K562 (cell line): ENCODE data around the gene IQCE. TPM values are rescaled to one million over a fixed set of nuclear protein-coding genes. Genes with fewer than 3 reads are reported as not detected.
A peak's percentile ranks its signal among the peaks of the same experiment; 100 is the strongest.

Source experiments
- ARNT ChIP-seq, 2 experiments: fragments of 450-650 bp; IDR thresholded peaks; 2 replicates each; pipeline ENCODE4 v1.6.1; 2016; ENCODE audit warnings: mild to moderate bottlenecking in 1 of 2
- CBX1 ChIP-seq: sonication (generic); IDR thresholded peaks from 2 replicates; pipeline ENCODE4 v1.6.1; 2016; ENCODE audit warnings: antibody characterized with exemption, low read depth, mild to moderate bottlenecking
- CREM ChIP-seq: IDR thresholded peaks from 2 replicates; pipeline ENCODE4 v1.6.1; 2014; ENCODE audit warnings: antibody characterized with exemption, low read depth
- CTBP1 ChIP-seq: fragments of 450-650 bp; IDR thresholded peaks from 2 replicates; pipeline ENCODE4 v1.6.1; 2016; ENCODE audit warnings: borderline replicate concordance
- DNMT1 ChIP-seq: fragments of 450-650 bp; IDR thresholded peaks from 2 replicates; pipeline ENCODE4 v1.6.1; 2016; ENCODE audit warnings: antibody characterized with exemption, mild to moderate bottlenecking
- KDM1A ChIP-seq, 2 experiments: fragments of 450-650 bp; IDR thresholded peaks; 2 replicates each; pipeline ENCODE4 v1.6.1; 2016; ENCODE audit warnings: mild to moderate bottlenecking in 2 of 2
- MED1 ChIP-seq: sonication (generic); formaldehyde crosslinking; IDR thresholded peaks from 2 replicates; pipeline ENCODE4 v1.8.1; 2023; ENCODE audit warnings: missing genetic modification reagents, borderline replicate concordance
- RBFOX2 ChIP-seq: fragments of 200-400 bp; formaldehyde crosslinking; IDR thresholded peaks from 2 replicates; pipeline ENCODE4 v1.6.1; 2017; ENCODE audit warnings: low read depth, mild to moderate bottlenecking, low read length, moderate library complexity
- TAF1 ChIP-seq: IDR thresholded peaks from 2 replicates; pipeline ENCODE4 v1.6.1; 2011; ENCODE audit warnings: mild to moderate bottlenecking, low read length, moderate library complexity; ENCODE audit not compliant: insufficient read depth, control insufficient read depth, severe bottlenecking; ENCODE audit errors: extremely low read depth
- XRCC5 ChIP-seq: fragments of 200-400 bp; formaldehyde crosslinking; IDR thresholded peaks from 2 replicates; pipeline ENCODE4 v1.6.1; 2017; ENCODE audit warnings: low read depth, mild to moderate bottlenecking, low read length
- polyA plus RNA-seq, 8 experiments: library from polyadenylated mRNA; depleted of rRNA in 4 of 8; stranded (reverse) in 5 of 8; unstranded in 3 of 8; fragments of >200 nt; fragmentation: Nextera tagmentation in 2 of 8; fragmentation: Illumina TruSeq in 1 of 8; extraction: Ambion mirVana in 2 of 8; extraction: Trizol in 1 of 8; gene quantifications; 2 replicates each; pipeline versions ENCODE4 v1.2.1 to v1.2.3, GENCODE V29; 2011 to 2014; ENCODE audit warnings: inconsistent platforms in 1 of 8, missing spikeins in 1 of 8
- total RNA-seq, 7 experiments: library from RNA; depleted of rRNA in 6 of 7; stranded (reverse); fragments of >200 nt in 6 of 7; fragmentation: Illumina TruSeq in 2 of 7; extraction: Trizol in 2 of 7; gene quantifications; 2 replicates each; pipeline versions ENCODE4 v1.2.1 to v1.2.3, GENCODE V29; 2011 to 2021; ENCODE audit warnings: low replicate concordance in 1 of 7
- TF ChIP-seq, protein P1 (sequence below): IDR thresholded peaks from 2 replicates; pipeline ENCODE4 v1.6.1; 2011; ENCODE audit warnings: borderline replicate concordance, low read depth, mild to moderate bottlenecking, moderate library complexity, low read length; ENCODE audit not compliant: insufficient read depth, poor library complexity, severe bottlenecking
- TF ChIP-seq, protein P2 (sequence below): fragments of 450-650 bp; formaldehyde crosslinking; IDR thresholded peaks from 2 replicates; pipeline ENCODE4 v1.4.0; 2022; ENCODE audit warnings: missing genetic modification characterization
- TF ChIP-seq, protein P3 (sequence below): fragments of 250-450 bp; sonication (Bioruptor Pico); IDR thresholded peaks from 2 replicates; pipeline ENCODE4 v1.8.0; 2021; ENCODE audit warnings: borderline replicate concordance, mild to moderate bottlenecking, moderate library complexity; ENCODE audit not compliant: poor library complexity, severe bottlenecking
- TF ChIP-seq, protein P4 (sequence below): sonication (generic); formaldehyde crosslinking; IDR thresholded peaks from 2 replicates; pipeline ENCODE4 v1.9.0; 2022; ENCODE audit warnings: mild to moderate bottlenecking, missing genetic modification reagents

Gene IQCE
- total and polyA plus RNA-seq, 9 of the 15 experiments (the other 6 are each of a cell fraction or from before 2014, with no cell fraction given), result 0.18 to 8.5 (median 4.2) TPM

DNA sequence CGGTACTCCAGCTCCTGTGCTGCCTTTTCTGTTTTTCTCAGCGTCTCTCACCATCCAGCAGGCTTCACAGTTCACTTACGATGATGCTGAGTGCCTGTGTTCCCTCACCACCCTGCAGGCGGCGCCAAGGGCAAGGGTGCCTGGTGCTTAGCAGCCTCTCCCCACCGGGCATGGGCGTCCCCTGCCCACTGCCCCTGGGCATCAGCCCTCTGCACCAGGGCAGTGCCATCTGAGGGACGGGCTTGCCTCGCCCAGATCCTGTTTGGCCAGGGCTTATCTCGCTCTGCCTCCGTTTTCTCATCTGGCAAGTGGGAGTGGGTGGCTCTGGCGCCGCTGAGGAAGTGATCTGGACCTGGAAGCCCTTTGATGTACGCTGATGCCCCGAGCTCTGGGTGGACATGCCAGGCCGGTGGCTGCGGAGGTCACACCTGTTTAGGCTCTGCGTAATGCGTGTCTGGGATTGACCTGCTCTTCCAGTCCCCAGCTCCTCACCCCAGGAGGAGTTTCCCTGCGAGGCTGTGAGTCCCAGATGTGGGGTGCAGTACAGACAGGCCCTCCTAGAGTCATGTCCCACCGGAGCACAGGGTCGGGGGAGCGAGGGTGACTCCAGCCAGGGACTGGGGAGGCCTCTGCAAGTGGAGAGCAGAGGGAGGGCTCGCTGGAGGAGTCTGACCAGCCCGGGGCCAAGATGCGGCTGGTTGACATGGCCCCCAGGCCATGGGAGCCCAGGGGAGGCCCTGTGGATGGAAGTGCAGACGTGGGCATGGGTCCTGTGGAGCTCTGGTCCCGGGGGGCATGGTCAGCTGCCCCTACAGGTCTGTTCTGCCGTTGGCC, 84.8 kb downstream of the IQCE start (continued):
- TF ChIP-seq, protein P1, sequence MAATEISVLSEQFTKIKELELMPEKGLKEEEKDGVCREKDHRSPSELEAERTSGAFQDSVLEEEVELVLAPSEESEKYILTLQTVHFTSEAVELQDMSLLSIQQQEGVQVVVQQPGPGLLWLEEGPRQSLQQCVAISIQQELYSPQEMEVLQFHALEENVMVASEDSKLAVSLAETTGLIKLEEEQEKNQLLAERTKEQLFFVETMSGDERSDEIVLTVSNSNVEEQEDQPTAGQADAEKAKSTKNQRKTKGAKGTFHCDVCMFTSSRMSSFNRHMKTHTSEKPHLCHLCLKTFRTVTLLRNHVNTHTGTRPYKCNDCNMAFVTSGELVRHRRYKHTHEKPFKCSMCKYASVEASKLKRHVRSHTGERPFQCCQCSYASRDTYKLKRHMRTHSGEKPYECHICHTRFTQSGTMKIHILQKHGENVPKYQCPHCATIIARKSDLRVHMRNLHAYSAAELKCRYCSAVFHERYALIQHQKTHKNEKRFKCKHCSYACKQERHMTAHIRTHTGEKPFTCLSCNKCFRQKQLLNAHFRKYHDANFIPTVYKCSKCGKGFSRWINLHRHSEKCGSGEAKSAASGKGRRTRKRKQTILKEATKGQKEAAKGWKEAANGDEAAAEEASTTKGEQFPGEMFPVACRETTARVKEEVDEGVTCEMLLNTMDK, result peak; percentile 87
- TF ChIP-seq, protein P2, sequence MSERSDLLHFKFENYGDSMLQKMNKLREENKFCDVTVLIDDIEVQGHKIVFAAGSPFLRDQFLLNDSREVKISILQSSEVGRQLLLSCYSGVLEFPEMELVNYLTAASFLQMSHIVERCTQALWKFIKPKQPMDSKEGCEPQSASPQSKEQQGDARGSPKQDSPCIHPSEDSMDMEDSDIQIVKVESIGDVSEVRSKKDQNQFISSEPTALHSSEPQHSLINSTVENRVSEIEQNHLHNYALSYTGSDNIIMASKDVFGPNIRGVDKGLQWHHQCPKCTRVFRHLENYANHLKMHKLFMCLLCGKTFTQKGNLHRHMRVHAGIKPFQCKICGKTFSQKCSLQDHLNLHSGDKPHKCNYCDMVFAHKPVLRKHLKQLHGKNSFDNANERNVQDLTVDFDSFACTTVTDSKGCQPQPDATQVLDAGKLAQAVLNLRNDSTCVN (CRISPR knock-in tag), result no peak
- TF ChIP-seq CTBP1 (peak; percentile 56; the same call in 1 of the 2 replicates), XRCC5 (0 out of 2 replicates have a peak, but pooled peaks have one; percentile 32), ARNT (IDR thresholded peaks at IDR 0.05) (no peak), TAF1 (no peak), KDM1A (IDR thresholded peaks at IDR 0.05) (0 out of 4 replicates have a peak, but pooled peaks of 1 of the 2 experiments have one; percentile 16), CREM (peak; percentile 39; the same call in 1 of the 2 replicates), DNMT1 (no peak), MED1 (CRISPR knock-in tag) (no peak), RBFOX2 (0 out of 2 replicates have a peak, but pooled peaks have one; percentile 27), CBX1 (peak; percentile 56; the same call in 1 of the 2 replicates)
- TF ChIP-seq, protein P3, sequence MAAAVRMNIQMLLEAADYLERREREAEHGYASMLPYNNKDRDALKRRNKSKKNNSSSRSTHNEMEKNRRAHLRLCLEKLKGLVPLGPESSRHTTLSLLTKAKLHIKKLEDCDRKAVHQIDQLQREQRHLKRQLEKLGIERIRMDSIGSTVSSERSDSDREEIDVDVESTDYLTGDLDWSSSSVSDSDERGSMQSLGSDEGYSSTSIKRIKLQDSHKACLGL, result no peak
- TF ChIP-seq, protein P4, sequence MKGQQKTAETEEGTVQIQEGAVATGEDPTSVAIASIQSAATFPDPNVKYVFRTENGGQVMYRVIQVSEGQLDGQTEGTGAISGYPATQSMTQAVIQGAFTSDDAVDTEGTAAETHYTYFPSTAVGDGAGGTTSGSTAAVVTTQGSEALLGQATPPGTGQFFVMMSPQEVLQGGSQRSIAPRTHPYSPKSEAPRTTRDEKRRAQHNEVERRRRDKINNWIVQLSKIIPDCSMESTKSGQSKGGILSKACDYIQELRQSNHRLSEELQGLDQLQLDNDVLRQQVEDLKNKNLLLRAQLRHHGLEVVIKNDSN, result no peak
